Activated naive CD8-positive, alpha-beta T cell treated with anti-CD3 and anti-CD28 coated beads, Interleukin-2, amount 10 ng/mL, durations not matched to agents 7 days and 5 days (primary cell): Measurements from ENCODE around the gene ZPBP2. TPM values are rescaled to one million over a fixed set of nuclear protein-coding genes. Genes with fewer than 3 reads are reported as not detected.
A peak's percentile ranks its signal among the peaks of the same experiment; 100 is the strongest.

Experiments used
- ATAC-seq: fragments of 150-1000 bp; cut with Tn5 transposase; one replicate; pipeline ENCODE4 v1.10.0; 2021; ENCODE audit warnings: low read depth, moderate library complexity
- POLR2A ChIA-PET: fragments of 350-600 bp; sonication (Branson Sonifier 250); formaldehyde crosslinking; loops from one replicate; lab custom pipeline; 2021; ENCODE audit warnings: antibody characterized with exemption; lab: Charles Lee
- DNase-seq: peaks from one replicate; pipeline ENCODE4 v3.0.0; 2021
- H3K27ac Mint-ChIP-seq: one replicate; pipeline ENCODE4 v1.8.0; 2022; ENCODE audit warnings: mild to moderate bottlenecking, mixed read lengths
- H3K27me3 Mint-ChIP-seq: one replicate; pipeline ENCODE4 v1.8.0; 2022; ENCODE audit warnings: mild to moderate bottlenecking, moderate library complexity, mixed read lengths
- H3K36me3 Mint-ChIP-seq: one replicate; pipeline ENCODE4 v1.8.0; 2021; ENCODE audit warnings: mild to moderate bottlenecking, mixed read lengths
- H3K4me1 Mint-ChIP-seq: one replicate; pipeline ENCODE4 v1.8.0; 2021; ENCODE audit warnings: mixed read lengths
- H3K4me3 Mint-ChIP-seq: one replicate; pipeline ENCODE4 v1.8.0; 2022; ENCODE audit warnings: mild to moderate bottlenecking, moderate library complexity, mixed read lengths
- H3K9me3 Mint-ChIP-seq: one replicate; pipeline ENCODE4 v1.8.0; 2021; ENCODE audit warnings: mixed read lengths
- total RNA-seq, 2 experiments: library from RNA; stranded (reverse); gene quantifications; one replicate each; pipeline ENCODE4 v1.2.3, GENCODE V29; 2021

Gene ZPBP2
- total RNA-seq = under 1 TPM in 1 of 2 experiments, not detected in 1; 0.14 TPM

DNA sequence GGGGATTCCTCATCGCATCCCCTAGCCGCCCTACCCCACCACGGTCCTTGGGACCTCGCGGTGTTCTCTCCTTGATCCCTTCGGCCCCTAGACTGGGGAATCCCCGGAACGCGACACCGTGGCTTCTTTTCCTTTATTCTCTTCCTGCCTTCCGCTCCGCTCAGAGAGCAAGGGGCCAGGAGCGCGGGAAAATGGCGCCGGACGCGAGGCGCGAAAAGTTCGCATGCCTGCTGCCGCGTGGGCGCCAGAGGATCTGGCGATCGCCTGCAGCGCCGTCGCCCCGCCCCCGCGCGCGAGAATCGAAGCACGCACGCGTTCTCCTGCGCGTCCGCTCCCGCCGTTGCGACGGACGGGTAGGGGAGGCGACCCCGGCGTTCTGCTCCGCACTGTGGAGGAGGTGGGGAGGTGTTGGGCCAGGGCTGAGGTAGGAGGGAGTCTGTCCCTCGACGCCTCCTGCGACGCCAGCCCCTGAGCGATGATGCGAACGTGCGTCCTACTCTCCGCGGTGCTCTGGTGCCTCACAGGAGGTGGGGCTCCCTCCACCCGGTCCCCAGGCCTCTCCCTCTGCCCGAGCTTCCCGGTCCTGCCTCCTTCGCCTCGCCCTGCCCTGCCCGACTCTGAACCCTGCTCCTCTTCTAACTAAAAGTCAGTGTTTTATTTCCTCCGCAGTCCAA lies at the start of gene ZPBP2:
Gene ZPBP2, plus strand, starts transcription at position 323 of the 674 bp plus-strand sequence. Its CDS starts 153 bp downstream, at position 476.
- peaks cover 3% of the 10 kb centered on the region for H3K36me3 Mint-ChIP-seq
- H3K27me3 Mint-ChIP-seq = peaks cover 2% of the 10 kb centered on the region
- POLR2A ChIA-PET = no interaction called here
- no peaks in the 10 kb centered on the region for H3K9me3 Mint-ChIP-seq
- DNase-seq = peak; percentile 62
- peak within 1 kb of the TSS; percentile 68 for H3K4me3 Mint-ChIP-seq
- H3K27ac Mint-ChIP-seq = peak within 1 kb of the TSS; percentile 73
- peaks cover 37% of the 10 kb centered on the region for H3K4me1 Mint-ChIP-seq
- ATAC-seq = no peak

DNA sequence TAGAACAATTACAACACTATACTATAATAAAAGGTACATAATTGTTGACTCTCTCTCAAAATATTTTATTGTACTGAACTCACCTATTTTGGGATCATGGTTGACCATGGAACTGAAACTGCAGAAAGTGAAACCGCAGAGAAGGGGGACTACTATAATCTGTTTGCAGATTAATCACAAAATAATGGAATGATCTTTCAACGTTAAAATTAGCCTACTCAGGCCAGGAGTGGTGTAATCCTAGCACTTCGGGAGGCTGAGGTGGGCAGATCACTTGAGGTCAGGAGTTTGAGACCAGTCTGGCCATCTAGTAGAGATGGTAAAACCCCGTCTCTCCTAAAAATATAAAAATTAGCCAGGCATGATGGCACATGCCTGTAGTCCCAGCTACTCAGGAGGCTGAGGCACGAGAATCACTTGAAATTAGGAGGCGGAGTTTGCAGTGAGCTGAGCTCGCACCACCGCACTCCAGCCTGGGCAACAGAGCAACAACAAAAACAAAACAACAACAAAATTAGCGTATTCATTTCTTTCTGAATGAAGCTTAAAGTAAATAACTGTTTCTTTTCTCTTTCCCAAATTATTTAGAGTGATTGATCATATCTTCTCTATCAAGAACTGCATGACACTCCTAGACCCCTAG lies 49.5 kb upstream of the ZPBP2 start:
- POLR2A ChIA-PET = interaction anchor here (0.7 to 1.7 kb wide), 6 partner anchors 12 to 162 kb away, joined by 4 to 5 read pairs (median 4); partner anchors contain the start of gene PSMD3
- peaks cover 42% of the 10 kb centered on the region for H3K4me1 Mint-ChIP-seq
- H3K4me3 Mint-ChIP-seq = peak overlapping the region; percentile 52
- H3K9me3 Mint-ChIP-seq = peaks cover 7% of the 10 kb centered on the region
- no peak for DNase-seq
- no peaks in the 10 kb centered on the region for H3K27me3 Mint-ChIP-seq
- no peak for ATAC-seq
- peak overlapping the region; percentile 78 for H3K27ac Mint-ChIP-seq
- H3K36me3 Mint-ChIP-seq = peaks cover 46% of the 10 kb centered on the region

DNA sequence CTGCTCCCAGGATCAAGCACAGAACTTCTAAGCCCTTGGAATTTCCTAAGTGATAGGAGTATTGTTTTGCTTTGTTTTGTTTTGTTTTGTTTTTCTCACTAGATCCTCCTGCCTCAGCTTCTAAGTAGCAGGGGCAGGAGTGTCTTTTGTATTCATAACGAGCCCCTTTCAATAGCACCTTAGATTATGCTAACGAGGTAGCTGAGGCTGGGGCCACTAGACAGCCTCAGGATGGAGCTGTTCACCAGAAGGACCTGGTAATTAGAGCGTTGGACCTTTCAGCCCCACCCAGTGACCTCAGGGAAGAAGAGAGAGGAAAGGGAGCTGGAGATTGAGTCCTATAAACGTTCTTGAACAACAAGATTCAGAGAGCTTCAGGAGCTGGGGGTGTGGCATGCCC lies 47.5 kb upstream of the ZPBP2 start:
- H3K36me3 Mint-ChIP-seq = peaks cover 61% of the 10 kb centered on the region
- H3K4me1 Mint-ChIP-seq = peaks cover 28% of the 10 kb centered on the region
- H3K4me3 Mint-ChIP-seq = no peak overlapping the region
- DNase-seq = no peak
- POLR2A ChIA-PET = interaction anchor here (1.2 to 1.6 kb wide), 2 partner anchors 27 to 106 kb away, joined by 6 to 8 read pairs; no protein-coding TSS in a partner anchor
- no peaks in the 10 kb centered on the region for H3K27me3 Mint-ChIP-seq
- ATAC-seq = no peak
- peaks cover 27% of the 10 kb centered on the region for H3K9me3 Mint-ChIP-seq
- H3K27ac Mint-ChIP-seq = peak overlapping the region; percentile 67

- peaks cover 28% of the 10 kb centered on the region for H3K4me1 Mint-ChIP-seq
- peaks cover 27% of the 10 kb centered on the region for H3K9me3 Mint-ChIP-seq
- no peaks in the 10 kb centered on the region for H3K27me3 Mint-ChIP-seq
- no peak overlapping the region for H3K4me3 Mint-ChIP-seq
- peaks cover 62% of the 10 kb centered on the region for H3K36me3 Mint-ChIP-seq
- POLR2A ChIA-PET = interaction anchor here (0.9 to 1.6 kb wide), 3 partner anchors 8 to 91 kb away, joined by 3 to 8 read pairs (median 4); partner anchors contain the start of gene MIEN1
- ATAC-seq = no peak
- DNase-seq = no peak
- peak overlapping the region; percentile 44 for H3K27ac Mint-ChIP-seq
Observed at GRCh38 chr17:39820987-39821386, 47.0 kb upstream of the ZPBP2 start.

DNA sequence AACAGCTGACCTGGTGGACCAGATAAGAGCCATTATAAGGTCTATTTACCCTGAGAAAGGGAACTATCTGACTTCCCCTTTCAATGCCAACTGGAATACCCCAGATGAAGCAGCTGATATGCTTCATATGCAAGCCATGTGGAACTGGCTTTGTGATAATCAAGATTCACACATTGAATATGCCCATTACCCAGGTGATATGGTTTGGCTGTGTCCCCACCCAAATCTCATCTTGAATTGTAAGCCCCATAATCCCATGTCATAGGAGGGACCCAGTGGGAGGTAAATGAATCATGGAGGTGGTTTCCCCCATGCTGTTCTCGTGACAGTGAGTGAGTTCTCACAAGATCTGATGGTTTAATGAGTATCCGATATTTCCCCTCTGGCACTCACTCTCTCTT lies 46.0 kb upstream of the ZPBP2 start:
- POLR2A ChIA-PET = interaction anchor here (0.9 to 1.3 kb wide), 2 partner anchors 9 to 92 kb away, joined by 3 to 4 read pairs; partner anchors contain the start of gene MIEN1
- ATAC-seq = no peak
- Mint-ChIP-seq H3K9me3 (peaks cover 29% of the 10 kb centered on the region), H3K27me3 (no peaks in the 10 kb centered on the region), H3K4me3 (no peak overlapping the region), H3K4me1 (peaks cover 30% of the 10 kb centered on the region), H3K36me3 (peaks cover 70% of the 10 kb centered on the region), H3K27ac (peak overlapping the region; percentile 22)
- no peak for DNase-seq

- DNase-seq (no peak), ATAC-seq (no peak)
- no peaks in the 10 kb centered on the region for H3K27me3 Mint-ChIP-seq
- H3K27ac Mint-ChIP-seq = no peak overlapping the region
- H3K9me3 Mint-ChIP-seq = peaks cover 29% of the 10 kb centered on the region
- H3K36me3 Mint-ChIP-seq = peaks cover 76% of the 10 kb centered on the region
- peaks cover 30% of the 10 kb centered on the region for H3K4me1 Mint-ChIP-seq
- H3K4me3 Mint-ChIP-seq = no peak overlapping the region
- POLR2A ChIA-PET = no interaction called here
Observed at GRCh38 chr17:39823407-39824054, 44.5 kb upstream of the ZPBP2 start.

GRCh38 chr17:39826334-39826733 lies 41.7 kb upstream of the ZPBP2 start:
- Mint-ChIP-seq H3K4me3 (no peak overlapping the region), H3K27ac (no peak overlapping the region), H3K9me3 (peaks cover 29% of the 10 kb centered on the region), H3K27me3 (no peaks in the 10 kb centered on the region), H3K36me3 (peaks cover 70% of the 10 kb centered on the region), H3K4me1 (peaks cover 10% of the 10 kb centered on the region)
- POLR2A ChIA-PET = no interaction called here
- ATAC-seq (no peak), DNase-seq (no peak)

- Mint-ChIP-seq H3K27ac (no peak overlapping the region), H3K4me1 (peaks cover 8% of the 10 kb centered on the region), H3K4me3 (no peak overlapping the region), H3K9me3 (peaks cover 24% of the 10 kb centered on the region), H3K27me3 (no peaks in the 10 kb centered on the region), H3K36me3 (peaks cover 55% of the 10 kb centered on the region)
- POLR2A ChIA-PET = no interaction called here
- no peak for ATAC-seq
- DNase-seq = no peak
Observed at GRCh38 chr17:39828443-39828842, 39.6 kb upstream of the ZPBP2 start.

DNA sequence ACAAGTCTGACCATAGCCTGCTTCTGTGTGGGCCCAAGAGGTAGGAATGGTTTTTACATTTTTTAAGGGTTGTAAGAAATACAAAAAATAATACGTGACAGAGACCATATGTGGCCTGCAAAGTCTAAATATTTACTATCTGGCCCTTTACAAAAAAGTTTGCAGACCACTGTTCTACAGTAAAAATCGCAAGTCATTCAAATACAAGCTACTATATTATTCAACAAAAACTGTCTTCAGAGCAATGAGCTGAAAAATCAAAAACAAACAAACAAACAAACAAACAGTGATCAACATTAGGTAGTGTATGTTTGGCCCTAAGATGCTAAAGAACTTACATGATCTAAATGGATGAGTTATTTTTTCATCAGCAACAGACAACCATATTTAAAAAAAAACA lies 36.4 kb upstream of the ZPBP2 start:
- POLR2A ChIA-PET = no interaction called here
- Mint-ChIP-seq H3K9me3 (peaks cover 10% of the 10 kb centered on the region), H3K4me1 (peaks cover 10% of the 10 kb centered on the region), H3K27me3 (no peaks in the 10 kb centered on the region), H3K27ac (no peak overlapping the region), H3K4me3 (no peak overlapping the region), H3K36me3 (peaks cover 42% of the 10 kb centered on the region)
- ATAC-seq = no peak
- no peak for DNase-seq

DNA sequence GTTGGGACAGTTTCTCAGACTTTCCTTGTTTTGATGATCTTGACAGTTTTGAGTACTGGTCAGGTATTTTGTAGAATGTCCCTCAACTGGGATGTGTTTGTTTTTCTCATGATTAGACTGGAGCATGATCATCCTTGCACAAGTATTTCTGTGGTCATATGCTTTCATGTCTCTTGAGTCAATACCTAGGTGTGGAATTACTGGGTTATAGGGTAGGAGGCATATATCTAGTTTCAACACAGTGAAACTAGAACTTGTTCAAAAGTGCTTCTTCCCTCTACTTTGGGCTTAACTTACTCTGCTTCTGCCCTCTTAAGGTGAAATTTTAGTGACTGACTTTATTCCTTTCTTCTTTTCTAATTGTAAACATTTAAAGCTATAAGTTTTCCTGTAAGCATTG lies 34.0 kb upstream of the ZPBP2 start:
- DNase-seq (no peak), ATAC-seq (no peak)
- Mint-ChIP-seq H3K27ac (no peak overlapping the region), H3K36me3 (peaks cover 40% of the 10 kb centered on the region), H3K27me3 (no peaks in the 10 kb centered on the region), H3K4me1 (peaks cover 5% of the 10 kb centered on the region), H3K9me3 (peaks cover 18% of the 10 kb centered on the region), H3K4me3 (no peak overlapping the region)
- POLR2A ChIA-PET = no interaction called here

DNA sequence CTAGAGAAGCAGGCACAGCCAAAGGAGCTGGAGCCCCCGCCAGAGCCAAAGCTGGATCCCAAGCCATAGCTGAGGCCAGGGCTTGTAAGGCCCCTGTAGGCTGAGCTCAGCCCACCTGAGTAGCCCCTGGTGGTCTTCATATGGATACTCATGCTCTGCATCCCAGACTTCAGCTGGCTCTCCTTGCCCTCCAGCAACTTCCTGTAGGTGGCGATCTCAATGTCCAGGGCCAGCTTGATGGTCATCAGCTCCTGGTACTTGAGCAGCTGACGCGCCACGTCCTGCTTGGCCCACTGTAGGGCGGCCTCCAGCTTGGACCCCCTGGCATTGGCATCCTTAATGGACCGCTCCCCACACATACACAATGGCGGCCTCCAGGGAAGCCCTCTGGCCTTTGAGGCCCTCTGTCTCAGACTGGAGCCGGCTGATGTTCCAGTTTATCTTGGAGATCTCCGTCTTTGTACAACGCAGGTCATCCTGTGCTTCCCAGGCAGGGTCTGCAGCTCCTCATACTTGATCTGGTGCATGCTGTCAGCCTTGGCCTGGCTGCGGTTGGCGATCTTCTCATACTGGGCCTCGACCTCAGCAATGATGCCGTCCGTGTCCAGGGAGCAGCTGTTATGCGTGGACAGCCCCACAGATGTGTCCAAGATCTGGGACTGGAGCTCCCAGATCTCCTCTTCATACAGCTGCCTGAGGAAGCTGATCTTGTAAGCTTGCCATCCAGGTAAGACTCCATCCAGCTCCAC lies 32.8 kb upstream of the ZPBP2 start:
- DNase-seq = no peak
- no peak for ATAC-seq
- POLR2A ChIA-PET = no interaction called here
- Mint-ChIP-seq H3K27me3 (no peaks in the 10 kb centered on the region), H3K27ac (no peak overlapping the region), H3K4me3 (no peak overlapping the region), H3K4me1 (peaks cover 6% of the 10 kb centered on the region), H3K36me3 (peaks cover 52% of the 10 kb centered on the region), H3K9me3 (peaks cover 23% of the 10 kb centered on the region)

GRCh38 chr17:39836117-39836516 lies 31.9 kb upstream of the ZPBP2 start:
- Mint-ChIP-seq H3K36me3 (peaks cover 58% of the 10 kb centered on the region), H3K27ac (no peak overlapping the region), H3K27me3 (no peaks in the 10 kb centered on the region), H3K4me3 (no peak overlapping the region), H3K9me3 (peaks cover 24% of the 10 kb centered on the region), H3K4me1 (peaks cover 8% of the 10 kb centered on the region)
- DNase-seq (no peak), ATAC-seq (no peak)
- POLR2A ChIA-PET = no interaction called here

DNA sequence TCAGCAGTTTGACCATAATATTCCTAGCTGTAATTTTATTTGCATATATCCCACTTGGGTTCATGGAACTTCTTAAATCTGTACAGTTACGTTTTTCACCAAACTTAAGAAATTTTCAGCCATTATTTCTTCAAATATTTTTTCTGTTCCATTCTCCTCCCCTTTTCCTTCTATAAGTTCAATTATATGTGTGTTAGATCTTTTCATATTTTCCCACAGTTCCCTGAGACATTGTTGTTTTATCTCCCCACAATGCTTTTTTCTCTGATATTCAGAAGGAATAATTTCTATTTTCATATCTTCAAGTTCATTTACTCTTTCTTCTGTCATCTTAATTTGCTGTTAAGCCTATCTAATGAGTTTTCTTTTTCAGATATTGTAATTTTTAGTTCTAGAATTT lies 29.9 kb upstream of the ZPBP2 start:
- H3K4me3 Mint-ChIP-seq = no peak overlapping the region
- DNase-seq = no peak
- POLR2A ChIA-PET = no interaction called here

More for the DNA sequence above, 29.9 kb upstream of the ZPBP2 start:
- H3K9me3 Mint-ChIP-seq = peaks cover 24% of the 10 kb centered on the region
- peaks cover 16% of the 10 kb centered on the region for H3K4me1 Mint-ChIP-seq
- no peak for ATAC-seq
- H3K27ac Mint-ChIP-seq = no peak overlapping the region
- peaks cover 58% of the 10 kb centered on the region for H3K36me3 Mint-ChIP-seq
- H3K27me3 Mint-ChIP-seq = no peaks in the 10 kb centered on the region
